Glutamatergic neuron (in vitro differentiated cells): ENCODE results near the gene KRTAP1-4. TPM values are rescaled to one million over a fixed set of nuclear protein-coding genes. Genes with fewer than 3 reads are reported as not detected.
"Not testable (repeated sequence)": the region's sequence is repeated elsewhere in the genome, so short reads cannot be mapped to it uniquely, and the experiment has no call there.

Experiments
- DNase-seq: peaks from one replicate; pipeline ENCODE4 v3.0.0; 2022
- H3K27ac Mint-ChIP-seq: one replicate; pipeline ENCODE4 v1.8.0; 2020; ENCODE audit warnings: mild to moderate bottlenecking, mixed read lengths, inconsistent platforms; ENCODE audit not compliant: unreplicated experiment
- H3K27me3 Mint-ChIP-seq: one replicate; pipeline ENCODE4 v1.8.0; 2020; ENCODE audit warnings: mild to moderate bottlenecking, moderate library complexity, mixed read lengths, inconsistent platforms; ENCODE audit not compliant: unreplicated experiment
- H3K36me3 Mint-ChIP-seq: one replicate; pipeline ENCODE4 v1.8.0; 2020; ENCODE audit warnings: mild to moderate bottlenecking, mixed read lengths, inconsistent platforms; ENCODE audit not compliant: unreplicated experiment
- H3K4me1 Mint-ChIP-seq: one replicate; pipeline ENCODE4 v1.8.0; 2020; ENCODE audit warnings: mild to moderate bottlenecking, low read depth, mixed read lengths, inconsistent platforms; ENCODE audit not compliant: unreplicated experiment
- H3K4me3 Mint-ChIP-seq: one replicate; pipeline ENCODE4 v1.8.0; 2020; ENCODE audit warnings: mild to moderate bottlenecking, mixed read lengths, inconsistent platforms; ENCODE audit not compliant: unreplicated experiment
- H3K9me3 Mint-ChIP-seq: one replicate; pipeline ENCODE4 v1.8.0; 2020; ENCODE audit warnings: mild to moderate bottlenecking, moderate library complexity, mixed read lengths, inconsistent platforms; ENCODE audit not compliant: unreplicated experiment
- CTCF ChIP-seq: fragments of 200-600 bp; sonication (generic); IDR thresholded peaks from one replicate; pipeline ENCODE4 v1.5.0; 2021; ENCODE audit not compliant: partially characterized antibody, unreplicated experiment
- total RNA-seq: library from RNA; stranded (reverse); fragmentation: NEBNext Ultra II Directional; extraction: Animal tissue kit (Norgen Biotek cat#: 25700); gene quantifications from one replicate; pipeline ENCODE4 v1.2.1, GENCODE V29; 2021; ENCODE audit not compliant: unreplicated experiment

KRTAP1-4 gene
- total RNA-seq, 1 donor from 2014 or later, result not detected

- Mint-ChIP-seq H3K4me3 (no peak overlapping the region), H3K27me3 (no peaks in the 10 kb centered on the region), H3K36me3 (peaks cover 9% of the 10 kb centered on the region), H3K4me1 (no peaks in the 10 kb centered on the region), H3K9me3 (peaks cover 2% of the 10 kb centered on the region), H3K27ac (no peak overlapping the region)
- DNase-seq, result no peak
- TF ChIP-seq CTCF, result no peak
These were observed 32.0 kb upstream of the KRTAP1-4 start for GRCh38 chr17:41061964-41062363.

GRCh38 chr17:41060052-41060604 is 30.1 kb upstream of the KRTAP1-4 start, which contains the start of gene KRTAP2-3:
TSS of gene KRTAP2-3 (minus strand) at chr17:41060114. CDS start at chr17:41060050, 64 bp downstream.
- DNase-seq, result no peak
- Mint-ChIP-seq H3K4me1 (no peaks in the 10 kb centered on the region), H3K9me3 (peaks cover 2% of the 10 kb centered on the region), H3K4me3 (no peak within 1 kb of the TSS), H3K27me3 (no peaks in the 10 kb centered on the region), H3K27ac (no peak within 1 kb of the TSS), H3K36me3 (peaks cover 5% of the 10 kb centered on the region)
- no peak for TF ChIP-seq CTCF

GRCh38 chr17:41059276-41060051 is 29.5 kb upstream of the KRTAP1-4 start:
- H3K4me1 Mint-ChIP-seq, H3K4me3 Mint-ChIP-seq, H3K9me3 Mint-ChIP-seq, H3K27ac Mint-ChIP-seq, H3K27me3 Mint-ChIP-seq, DNase-seq, H3K36me3 Mint-ChIP-seq: not testable (repeated sequence)

- H3K4me1 Mint-ChIP-seq, result no peaks in the 10 kb centered on the region
- no peak overlapping the region for H3K4me3 Mint-ChIP-seq
- DNase-seq, result no peak
- H3K36me3 Mint-ChIP-seq, result peaks cover 5% of the 10 kb centered on the region
- H3K9me3 Mint-ChIP-seq, result peaks cover 2% of the 10 kb centered on the region
- H3K27ac Mint-ChIP-seq, result no peak overlapping the region
- H3K27me3 Mint-ChIP-seq, result no peaks in the 10 kb centered on the region
- no peak for TF ChIP-seq CTCF
These were observed 28.7 kb upstream of the KRTAP1-4 start for GRCh38 chr17:41058741-41059140.

- TF ChIP-seq CTCF, result no peak
- no peak overlapping the region for H3K27ac Mint-ChIP-seq
- H3K27me3 Mint-ChIP-seq, result no peaks in the 10 kb centered on the region
- no peak for DNase-seq
- H3K4me1 Mint-ChIP-seq, result no peaks in the 10 kb centered on the region
- peaks cover 5% of the 10 kb centered on the region for H3K36me3 Mint-ChIP-seq
- no peaks in the 10 kb centered on the region for H3K9me3 Mint-ChIP-seq
- no peak overlapping the region for H3K4me3 Mint-ChIP-seq
These were observed 27.6 kb upstream of the KRTAP1-4 start for GRCh38 chr17:41057547-41057946.

- not testable (repeated sequence) for H3K4me1 Mint-ChIP-seq, H3K27ac Mint-ChIP-seq, DNase-seq, H3K27me3 Mint-ChIP-seq, H3K9me3 Mint-ChIP-seq, H3K36me3 Mint-ChIP-seq, H3K4me3 Mint-ChIP-seq
These were observed 25.1 kb upstream of the KRTAP1-4 start, which contains the start of gene KRTAP2-2 for GRCh38 chr17:41055130-41055529. TSS of gene KRTAP2-2 (minus strand) at chr17:41055230. CDS start at chr17:41055211, 19 bp downstream.

GRCh38 chr17:41054556-41054955 is 24.6 kb upstream of the KRTAP1-4 start:
- H3K4me3 Mint-ChIP-seq, H3K9me3 Mint-ChIP-seq, H3K27me3 Mint-ChIP-seq, H3K27ac Mint-ChIP-seq, H3K4me1 Mint-ChIP-seq, H3K36me3 Mint-ChIP-seq, DNase-seq: not testable (repeated sequence)
